Measurements from ENCODE around the gene HAUS8. TPM values are rescaled to one million over a fixed set of nuclear protein-coding genes. Genes with fewer than 3 reads are reported as not detected.

The HAUS8 gene
- total and polyA plus RNA-seq, 2 of the 13 experiments (the other 11 are each of a cell fraction or from before 2014, with no cell fraction given), result 7.8 to 17.5 TPM

DNA sequence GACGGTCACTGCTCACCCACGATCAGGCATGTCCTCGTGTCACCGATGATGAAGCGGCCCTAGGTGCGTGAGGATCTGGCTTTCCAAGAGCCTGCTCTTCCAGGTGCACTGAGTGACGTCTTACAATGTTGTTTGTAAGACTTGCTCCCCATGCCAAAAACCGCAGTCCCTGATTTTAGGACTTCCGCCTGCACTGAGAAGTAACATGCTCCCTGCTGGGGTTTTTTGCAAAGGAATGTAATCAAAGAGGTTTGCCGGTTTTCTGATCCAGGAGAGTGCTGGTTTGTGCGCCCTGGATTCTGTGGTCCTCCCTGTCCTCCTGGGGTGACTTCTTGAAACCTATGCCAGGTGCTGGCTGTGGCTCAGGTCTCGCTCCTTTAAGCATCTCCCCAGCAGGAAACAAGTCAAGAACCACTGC is 39.2 kb upstream of the HAUS8 start:
- CTCF ChIA-PET (ENCODE audit: low intra/inter-chr PET ratio, low total read pairs), result no interaction called here
- FAIRE-seq, result no peak
- H3K4me2 ChIP-seq (ENCODE audit: low read depth, low read length), result no peak overlapping the region

More for the DNA sequence above, 39.2 kb upstream of the HAUS8 start:
- BruUV-seq (replicated peaks), result no TSS peak
- ATAC-seq (no peak), DNase-seq (ENCODE audit: low spot score) (no peak)
- POLR2A ChIA-PET, result no interaction called here
- Histone ChIP-seq H3K4me1 (ENCODE audit: insufficient read depth, low read length) (peaks cover 12% of the 10 kb centered on the region; the same call in 1 of the 2 replicates), H3K27me3 (ENCODE audit: control insufficient read depth in 1 of 2, insufficient read depth in 2 of 2, low read length in 2 of 2) (no peaks in the 10 kb centered on the region), H4K20me1 (ENCODE audit: insufficient read depth, low read length) (no peaks in the 10 kb centered on the region), H3K79me2 (ENCODE audit: insufficient read depth, low read length) (no peaks in the 10 kb centered on the region), H3K36me3 (replicated peaks in 1 of 2; ENCODE audit: control insufficient read depth in 1 of 2, insufficient read depth in 2 of 2, low read length in 2 of 2) (peaks cover 4 to 20% of the 10 kb centered on the region in 2 experiments; a peak in 4 of 5 replicates), H3K4me3 (replicated peaks in 1 of 3; ENCODE audit: insufficient read depth in 1 of 3, low read depth in 2 of 3, low read length in 3 of 3) (no peak overlapping the region), H3K9ac (ENCODE audit: insufficient read depth, low read depth, low read length) (no peak overlapping the region), H3K9me3 (ENCODE audit: low read length) (no peaks in the 10 kb centered on the region), H3K27ac (ENCODE audit: extremely low read length, insufficient read depth, low read length) (no peak overlapping the region), H2AFZ (ENCODE audit: low read length) (no peak overlapping the region)
- 97% methylated on average over 6 of the region's 12 CpGs for WGBS (ENCODE audit: low lambda C conversion rate)
- intact Hi-C loops (cut with micrococcal nuclease; ENCODE audit: unreplicated experiment) (no loop called here), in situ Hi-C loops (cut with HindIII; ENCODE audit: extremely low pct_ligation_motif_present, low pct_unique_long_range_greater_than_20kb) (no loop called here)
- TF ChIP-seq HNRNPL (IDR thresholded peaks at IDR 0.05; ENCODE audit: low read depth, low read length) (no peak), ZNF451 (CRISPR knock-in tag; IDR thresholded peaks at IDR 0.05) (no peak), RNF2 (conservative IDR thresholded peaks at IDR 0.05; ENCODE audit: low read depth) (no peak), SIX4 (CRISPR knock-in tag; IDR thresholded peaks at IDR 0.05) (no peak), ZNF713 (CRISPR knock-in tag; IDR thresholded peaks at IDR 0.05) (no peak), ZNF552 (CRISPR knock-in tag; IDR thresholded peaks at IDR 0.05; ENCODE audit: borderline replicate concordance) (no peak), RELA (CRISPR knock-in tag; IDR thresholded peaks at IDR 0.05) (no peak), RFXAP (CRISPR knock-in tag; IDR thresholded peaks at IDR 0.05; ENCODE audit: borderline replicate concordance) (no peak), EED (CRISPR knock-in tag; IDR thresholded peaks at IDR 0.05) (no peak), ZNF616 (CRISPR knock-in tag; IDR thresholded peaks at IDR 0.05; ENCODE audit: low read depth) (no peak), STAG1 (CRISPR knock-in tag; IDR thresholded peaks at IDR 0.05) (no peak), ZNF766 (CRISPR knock-in tag; IDR thresholded peaks at IDR 0.05; ENCODE audit: borderline replicate concordance) (no peak), POLR2A (IDR thresholded peaks at IDR 0.05; ENCODE audit: insufficient read depth in 1 of 2, low read depth in 2 of 2, low read length in 2 of 2) (no peak), ZNF83 (CRISPR knock-in tag; IDR thresholded peaks at IDR 0.05; ENCODE audit: borderline replicate concordance) (no peak), ZFYVE20 (CRISPR knock-in tag; IDR thresholded peaks at IDR 0.05; ENCODE audit: borderline replicate concordance, low read depth) (no peak), TRIM24 (CRISPR knock-in tag; IDR thresholded peaks at IDR 0.05) (no peak), ZNF3 (CRISPR knock-in tag; IDR thresholded peaks at IDR 0.05) (no peak), THAP11 (CRISPR knock-in tag; IDR thresholded peaks at IDR 0.05) (no peak)
- TF ChIP-seq, protein P1, sequence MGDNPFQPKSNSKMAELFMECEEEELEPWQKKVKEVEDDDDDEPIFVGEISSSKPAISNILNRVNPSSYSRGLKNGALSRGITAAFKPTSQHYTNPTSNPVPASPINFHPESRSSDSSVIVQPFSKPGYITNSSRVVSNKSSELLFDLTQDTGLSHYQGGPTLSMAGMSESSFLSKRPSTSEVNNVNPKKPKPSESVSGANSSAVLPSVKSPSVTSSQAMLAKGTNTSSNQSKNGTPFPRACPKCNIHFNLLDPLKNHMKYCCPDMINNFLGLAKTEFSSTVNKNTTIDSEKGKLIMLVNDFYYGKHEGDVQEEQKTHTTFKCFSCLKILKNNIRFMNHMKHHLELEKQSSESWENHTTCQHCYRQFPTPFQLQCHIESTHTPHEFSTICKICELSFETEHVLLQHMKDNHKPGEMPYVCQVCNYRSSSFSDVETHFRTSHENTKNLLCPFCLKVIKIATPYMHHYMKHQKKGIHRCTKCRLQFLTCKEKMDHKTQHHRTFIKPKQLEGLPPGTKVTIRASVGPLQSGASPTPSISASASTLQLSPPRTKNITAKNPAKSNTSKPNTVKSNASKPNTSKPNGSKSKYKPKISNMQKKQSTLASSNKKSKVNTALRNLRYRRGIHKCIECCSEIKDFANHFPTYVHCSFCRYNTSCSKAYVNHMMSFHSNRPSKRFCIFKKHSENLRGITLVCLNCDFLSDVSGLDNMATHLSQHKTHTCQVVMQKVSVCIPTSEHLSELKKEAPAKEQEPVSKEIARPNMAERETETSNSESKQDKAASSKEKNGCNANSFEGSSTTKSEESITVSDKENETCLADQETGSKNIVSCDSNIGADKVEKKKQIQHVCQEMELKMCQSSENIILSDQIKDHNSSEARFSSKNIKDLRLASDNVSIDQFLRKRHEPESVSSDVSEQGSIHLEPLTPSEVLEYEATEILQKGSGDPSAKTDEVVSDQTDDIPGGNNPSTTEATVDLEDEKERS (CRISPR knock-in tag; IDR thresholded peaks at IDR 0.05), result no peak

Measured in HepG2 (cell line).